Limb (tissue), 2 donors: ENCODE results near the gene PCBP4.
A peak's percentile ranks its signal among the peaks of the same experiment; 100 is the strongest.
"Not testable (repeated sequence)": the region's sequence is repeated elsewhere in the genome, so short reads cannot be mapped to it uniquely, and the experiment has no call there.

Experiments
- DNase-seq, 2 donors: peaks; one replicate each; pipeline ENCODE4 v3.0.0-alpha.2; 2016; ENCODE audit errors: extremely low spot score in 2 of 2

PCBP4 gene

DNA sequence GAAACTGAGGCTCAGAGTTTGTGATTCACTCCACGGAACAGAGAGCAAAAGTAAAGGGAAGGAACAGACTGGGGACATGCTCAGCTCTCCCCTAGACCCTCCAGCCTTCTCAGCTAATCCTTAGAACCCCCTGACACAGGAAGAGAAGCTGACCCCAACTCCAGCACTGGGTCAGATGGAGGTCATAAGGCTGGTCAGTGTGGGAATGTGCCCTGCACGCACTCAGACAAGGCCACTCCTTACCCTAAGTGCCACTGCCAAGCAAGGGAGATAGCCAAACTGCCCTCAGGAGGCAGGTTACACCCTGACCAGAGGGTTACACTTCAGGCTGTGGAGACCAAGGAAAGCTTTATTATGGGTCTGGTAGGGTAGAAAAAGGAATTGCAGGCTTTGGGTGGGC, 27.3 kb upstream of the PCBP4 start:
- no peak for DNase-seq

DNA sequence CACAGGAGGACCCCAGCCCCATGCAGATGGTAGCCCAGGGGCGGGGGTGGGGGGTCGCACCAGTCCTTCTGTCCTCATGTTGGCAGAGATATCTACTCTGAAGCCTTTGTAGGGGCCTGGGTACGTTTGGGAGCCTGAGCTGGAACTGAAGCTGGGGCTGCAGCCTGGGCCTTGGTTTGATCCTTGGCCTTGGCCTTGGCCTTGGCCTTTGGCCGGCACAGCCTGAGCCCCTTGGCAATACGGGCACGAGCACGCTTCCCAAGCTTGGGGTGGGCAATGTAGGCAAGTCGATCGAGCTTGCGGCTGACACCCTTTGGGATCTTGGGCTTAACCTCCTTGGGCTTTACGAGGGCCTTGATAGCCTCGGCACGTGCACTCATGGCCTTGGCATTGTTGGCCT, 26.4 kb upstream of the PCBP4 start:
- not testable (repeated sequence) for DNase-seq

DNA sequence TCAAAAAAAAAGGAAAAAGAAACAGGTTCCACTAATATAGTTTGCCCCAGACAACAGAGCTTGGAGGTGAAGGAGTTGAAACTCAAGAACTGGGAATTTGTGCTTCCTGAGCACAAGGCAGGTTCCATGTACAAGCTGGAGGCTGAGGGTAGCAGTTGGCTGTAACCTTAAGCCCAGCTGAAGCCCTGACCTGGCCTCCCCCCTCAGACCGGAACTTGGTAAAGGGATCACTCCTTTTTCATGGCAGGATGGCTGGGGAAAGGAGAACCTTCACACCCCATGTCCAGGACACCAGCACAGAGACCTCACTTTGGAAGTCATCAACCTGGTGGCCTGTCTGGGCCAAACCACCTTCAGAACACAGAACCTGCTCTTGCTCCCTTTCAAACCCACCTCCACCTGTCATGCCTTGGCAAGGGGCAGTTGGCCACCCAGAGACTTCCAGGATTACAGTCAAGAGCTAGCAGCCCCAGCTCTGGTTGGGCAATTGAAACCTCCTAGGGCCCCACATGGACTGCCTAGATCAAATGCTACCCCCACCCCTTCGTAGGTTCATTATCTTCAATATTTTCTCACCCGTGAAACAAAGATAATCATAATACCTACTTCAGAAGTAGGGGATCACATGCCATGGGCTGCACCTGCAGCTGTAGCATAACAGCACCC, 24.9 kb upstream of the PCBP4 start:
- DNase-seq: no peak

DNA sequence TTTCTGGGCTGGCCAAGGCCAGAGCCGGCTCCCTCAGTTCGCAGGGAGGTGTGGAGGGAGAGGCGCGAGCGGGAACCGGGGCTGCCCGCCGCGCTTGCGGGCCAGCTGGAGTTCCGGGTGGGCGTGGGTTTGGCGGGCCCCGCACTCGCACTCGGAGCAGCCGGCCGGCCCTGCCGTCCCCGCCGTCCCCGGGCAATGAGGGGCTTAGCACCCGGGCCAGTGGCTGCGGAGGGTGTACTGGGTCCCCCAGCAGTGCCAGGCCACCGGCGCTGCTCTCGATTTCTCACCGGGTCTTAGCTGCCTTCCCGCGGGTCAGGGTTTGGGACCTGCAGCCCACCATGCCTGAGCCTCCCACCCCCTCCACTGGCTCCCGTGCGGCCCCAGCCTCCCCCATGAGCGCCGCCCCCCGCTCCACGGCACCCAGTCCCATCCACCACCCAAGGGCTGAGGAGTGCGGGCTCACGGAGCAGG, 23.3 kb upstream of the PCBP4 start:
- DNase-seq: not testable (repeated sequence)

DNA sequence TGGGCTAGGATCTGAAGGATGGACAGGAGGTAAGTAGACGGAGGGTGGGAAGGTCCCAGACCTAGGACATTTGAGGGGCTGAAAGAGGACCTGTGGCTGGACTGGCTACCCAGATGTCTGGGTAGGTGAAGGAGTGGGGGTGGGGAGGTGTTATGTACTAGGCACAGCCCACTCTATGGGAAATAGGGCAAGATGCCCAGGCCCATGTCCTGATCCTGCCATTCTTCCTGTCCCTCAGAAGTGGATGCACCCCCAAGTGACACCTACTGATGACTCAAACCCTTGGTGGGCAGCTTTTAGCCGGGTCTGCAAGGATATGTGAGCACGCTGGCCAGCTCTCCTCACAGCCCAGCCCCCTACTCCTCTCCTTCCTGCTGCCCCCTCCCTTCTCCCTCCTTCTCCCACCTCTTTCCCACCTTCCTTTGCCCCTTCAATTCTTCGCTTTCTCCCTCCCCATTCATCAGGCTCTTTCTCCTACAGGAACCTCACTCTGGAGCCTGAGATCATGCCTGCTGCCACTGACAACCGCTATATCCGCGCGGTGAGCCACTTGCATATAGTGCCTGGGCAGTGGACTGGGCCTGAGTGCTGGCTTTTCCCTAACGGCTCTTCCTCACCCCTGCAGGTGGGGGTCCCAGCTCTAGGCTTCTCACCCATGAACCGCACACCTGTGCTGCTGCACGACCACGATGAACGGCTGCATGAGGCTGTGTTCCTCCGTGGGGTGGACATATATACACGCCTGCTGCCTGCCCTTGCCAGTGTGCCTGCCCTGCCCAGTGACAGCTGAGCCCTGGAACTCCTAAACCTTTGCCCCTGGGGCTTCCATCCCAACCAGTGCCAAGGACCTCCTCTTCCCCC, 21.3 kb upstream of the PCBP4 start:
- DNase-seq: no peak

DNA sequence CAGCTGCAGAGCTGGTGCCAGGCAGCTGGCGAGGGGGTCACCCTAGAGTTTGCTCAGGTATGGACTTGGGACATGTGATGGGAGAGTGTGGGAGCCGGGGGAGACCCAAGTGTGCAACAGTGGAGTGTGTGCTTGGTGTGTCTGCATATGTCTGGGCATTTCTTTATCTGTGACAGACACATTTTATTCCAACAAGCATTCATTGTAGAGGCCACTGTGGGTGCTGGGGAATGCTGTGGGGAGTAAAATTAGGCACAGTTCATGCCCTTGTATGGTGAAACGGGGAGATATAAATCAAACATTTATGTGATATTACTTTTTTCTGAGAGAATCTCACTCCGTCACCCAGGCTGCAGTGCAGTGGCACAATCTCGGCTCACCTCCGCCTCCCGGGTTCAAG, 20.3 kb upstream of the PCBP4 start:
- no peak for DNase-seq

DNA sequence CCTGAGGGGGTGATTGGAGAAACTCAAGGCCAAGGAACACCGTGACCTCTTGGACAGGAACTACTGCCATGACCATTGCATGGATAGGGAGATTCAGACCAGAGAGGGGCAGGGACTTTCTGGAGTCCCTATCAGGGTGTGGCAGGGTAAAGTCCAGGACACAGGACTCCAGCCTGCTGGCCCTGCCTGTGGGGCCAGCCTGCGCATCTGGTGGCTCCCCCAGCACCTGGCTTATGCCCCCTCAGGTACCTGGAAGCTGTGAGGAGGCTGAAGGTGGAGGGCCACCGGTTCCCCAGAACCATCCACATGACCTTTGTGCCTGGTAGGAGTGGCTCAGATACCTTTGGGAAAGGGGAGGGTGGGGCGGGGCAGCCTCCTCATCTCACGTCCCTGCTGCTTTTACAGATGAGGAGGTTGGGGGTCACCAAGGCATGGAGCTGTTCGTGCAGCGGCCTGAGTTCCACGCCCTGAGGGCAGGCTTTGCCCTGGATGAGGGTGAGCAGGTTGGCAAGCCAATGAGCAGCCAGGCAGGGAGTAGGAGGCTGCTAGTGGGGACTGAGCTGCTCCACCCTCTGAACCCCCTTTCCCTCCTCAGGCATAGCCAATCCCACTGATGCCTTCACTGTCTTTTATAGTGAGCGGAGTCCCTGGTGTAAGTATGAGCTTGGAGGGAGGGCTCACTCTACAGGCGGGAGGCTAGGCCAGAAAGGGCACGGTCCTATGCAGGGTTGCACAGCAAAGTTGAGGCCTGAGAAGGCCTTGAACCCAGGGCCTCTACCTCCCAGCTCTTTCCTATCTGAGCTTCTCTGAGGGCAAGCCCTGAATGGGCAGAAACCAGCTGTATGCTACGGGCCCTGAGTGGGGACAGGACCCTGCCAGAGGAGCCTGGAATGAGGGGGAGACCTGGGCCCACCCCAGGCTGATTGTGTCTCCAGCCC, 19.0 kb upstream of the PCBP4 start:
- no peak for DNase-seq

DNA sequence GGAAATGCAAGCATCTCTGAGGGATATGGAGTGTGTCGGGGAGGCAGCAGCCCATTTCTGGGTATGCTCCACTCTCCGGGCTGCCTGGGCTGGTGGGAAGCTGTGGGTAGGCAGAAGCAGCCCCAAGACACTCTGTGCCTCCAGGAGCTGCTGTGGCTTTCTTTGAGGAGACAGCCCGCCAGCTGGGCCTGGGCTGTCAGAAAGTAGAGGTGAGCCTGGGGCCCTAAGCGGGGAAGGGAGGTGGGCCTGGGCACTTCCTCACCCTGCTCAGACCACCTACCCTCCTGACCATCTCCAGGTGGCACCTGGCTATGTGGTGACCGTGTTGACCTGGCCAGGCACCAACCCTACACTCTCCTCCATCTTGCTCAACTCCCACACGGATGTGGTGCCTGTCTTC, 17.8 kb upstream of the PCBP4 start:
- DNase-seq: no peak

DNA sequence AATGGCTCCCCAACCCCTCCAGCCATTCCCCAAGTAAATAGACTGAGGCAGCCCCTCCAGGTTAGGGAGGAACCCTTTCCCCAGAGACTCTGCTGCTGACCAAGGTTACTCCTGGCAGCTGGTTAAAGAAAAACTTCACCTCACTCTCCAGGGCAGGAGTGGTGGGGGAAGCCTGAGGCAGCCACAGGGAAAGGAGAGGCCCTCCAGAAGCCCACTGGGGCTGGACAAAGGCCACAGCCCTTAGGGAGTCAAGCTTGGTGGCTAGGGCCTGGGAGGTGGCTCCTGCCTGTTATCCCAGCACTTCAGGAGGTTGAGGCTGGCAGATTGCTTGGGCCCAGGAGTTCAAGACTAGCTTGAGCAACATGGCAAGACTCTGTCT, 17.0 kb upstream of the PCBP4 start:
- DNase-seq: no peak

DNA sequence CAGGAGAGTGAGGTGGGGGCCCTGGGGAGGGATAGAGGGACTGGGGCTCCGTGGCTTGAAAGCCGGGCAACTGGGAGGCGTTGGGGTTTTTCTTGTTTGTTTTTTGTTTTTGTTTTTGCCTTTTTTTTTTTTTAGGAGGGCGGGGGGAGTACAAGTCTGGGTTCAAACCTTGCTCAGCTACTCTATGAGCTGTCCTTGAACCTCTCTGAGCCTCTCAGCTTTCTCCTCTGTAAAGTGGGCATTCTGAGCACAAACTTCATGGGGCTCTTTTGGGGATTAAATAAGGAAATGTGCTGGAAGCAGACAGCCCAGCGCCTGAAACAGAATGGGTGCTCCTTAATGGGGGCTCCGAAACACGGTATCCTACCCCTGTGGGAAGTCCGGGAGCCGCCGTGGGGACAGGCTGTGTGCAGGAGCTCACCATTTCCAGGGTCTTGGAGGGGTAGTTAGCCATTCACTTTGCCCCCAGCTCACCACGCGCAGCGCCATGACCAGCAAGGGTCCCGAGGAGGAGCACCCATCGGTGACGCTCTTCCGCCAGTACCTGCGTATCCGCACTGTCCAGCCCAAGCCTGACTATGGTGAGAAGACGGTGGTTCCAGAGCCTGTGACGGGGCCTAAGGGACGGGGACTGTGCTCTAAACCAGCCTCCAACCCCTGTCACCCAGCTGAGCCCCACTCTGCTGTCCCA, 16.5 kb upstream of the PCBP4 start:
- DNase-seq: no peak

DNA sequence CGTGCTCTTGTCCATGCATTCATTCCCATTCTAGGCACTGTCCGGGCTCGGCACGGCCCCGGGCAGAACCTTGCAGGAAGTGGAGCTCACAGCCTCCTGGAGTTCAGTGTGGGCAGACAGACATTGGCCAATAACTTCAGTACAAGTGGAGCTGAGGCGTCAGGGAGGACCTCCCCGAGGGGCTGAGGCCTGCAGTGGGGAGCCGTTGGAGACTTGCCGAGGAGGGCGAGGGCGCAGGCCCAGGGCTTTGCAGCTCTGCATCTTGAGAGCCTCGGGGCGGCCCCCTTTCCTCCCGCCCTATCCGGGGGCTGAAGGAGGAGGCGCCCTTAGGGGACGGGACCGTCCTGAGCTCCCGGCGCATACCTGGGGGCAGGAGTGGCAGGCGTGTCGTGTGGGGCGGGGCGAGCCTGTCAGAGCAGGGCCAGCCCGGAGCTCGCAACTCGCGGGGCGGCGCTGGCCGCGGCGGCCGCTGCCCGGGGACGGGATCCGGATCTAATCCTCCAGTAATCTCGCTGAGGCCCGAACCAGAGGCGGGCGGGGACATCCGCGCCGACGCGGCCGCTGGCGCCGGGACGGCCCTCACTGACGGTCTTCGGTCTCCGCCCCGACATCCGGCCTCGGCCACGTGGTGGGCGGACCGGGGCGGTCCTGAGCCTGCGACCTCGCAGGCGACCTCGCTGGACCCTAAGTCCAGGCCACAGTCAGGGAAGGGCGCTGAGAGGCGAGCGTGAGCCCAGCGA, 15.8 kb upstream of the PCBP4 start, which contains the start of gene ACY1:
TSS of gene ACY1 (plus strand) at position 698 of the 740 bp plus-strand sequence. CDS start 530 bp downstream, outside the sequence.
- DNase-seq: peak; percentile 70 to 84

DNA sequence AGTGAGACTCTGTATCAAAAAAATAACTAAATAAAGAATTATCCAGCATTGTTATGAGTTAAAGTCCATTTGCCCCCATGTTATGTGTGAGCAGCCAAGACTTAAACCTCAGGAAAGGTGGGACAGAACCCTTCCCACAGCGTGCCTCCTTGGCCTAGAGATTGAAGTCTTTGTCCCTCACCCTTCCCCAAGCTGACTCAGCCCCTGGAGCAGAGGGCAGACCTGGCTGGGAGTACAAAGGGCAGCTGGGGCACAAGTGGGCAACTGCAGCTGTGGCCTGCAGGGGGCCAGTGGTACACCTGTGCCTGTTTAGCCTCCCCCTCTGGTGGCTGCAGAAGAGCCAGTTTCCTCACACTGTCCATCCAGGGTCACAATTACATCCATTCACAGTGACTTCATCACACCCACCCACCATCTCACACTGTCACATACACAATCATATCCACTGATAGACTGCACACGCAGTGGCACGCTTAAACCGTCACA, 15.1 kb upstream of the PCBP4 start:
- no peak for DNase-seq

DNA sequence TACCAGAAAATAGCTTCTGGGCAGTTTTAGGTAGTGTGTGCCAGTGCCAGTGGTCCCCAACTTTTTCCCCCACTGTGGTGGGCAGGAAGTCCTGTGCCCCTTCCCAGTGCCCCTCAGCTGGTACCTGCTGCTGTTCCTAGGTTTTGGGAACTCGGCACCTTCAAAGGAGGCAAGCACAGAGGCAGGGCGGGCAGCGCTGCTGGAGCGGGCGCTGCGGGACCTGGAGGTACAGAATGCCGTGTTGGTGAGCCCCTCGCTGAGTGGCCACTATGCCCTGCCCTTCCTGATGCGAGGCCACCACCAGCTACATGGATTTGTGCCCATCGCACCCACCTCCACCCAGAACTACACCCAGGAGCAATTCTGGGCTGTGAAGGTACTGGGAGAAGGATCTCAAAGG, 13.0 kb upstream of the PCBP4 start:
- no peak for DNase-seq

DNA sequence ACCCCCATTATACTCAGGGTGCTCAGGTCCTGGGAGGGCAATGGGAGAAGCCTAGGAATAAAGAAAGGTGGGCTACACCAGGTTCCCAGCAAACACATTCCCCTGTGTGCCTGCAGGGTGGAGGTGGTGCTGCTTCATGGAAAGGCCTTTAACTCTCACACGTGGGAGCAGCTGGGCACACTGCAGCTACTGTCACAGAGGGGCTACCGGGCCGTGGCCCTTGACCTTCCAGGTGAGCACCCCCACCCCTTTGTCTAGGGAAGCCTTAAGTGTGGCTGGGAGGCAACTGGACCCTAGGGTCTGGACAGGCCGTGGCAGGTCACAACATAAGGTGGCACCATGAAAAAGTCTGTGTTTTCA, 10.9 kb upstream of the PCBP4 start:
- DNase-seq: no peak

DNA sequence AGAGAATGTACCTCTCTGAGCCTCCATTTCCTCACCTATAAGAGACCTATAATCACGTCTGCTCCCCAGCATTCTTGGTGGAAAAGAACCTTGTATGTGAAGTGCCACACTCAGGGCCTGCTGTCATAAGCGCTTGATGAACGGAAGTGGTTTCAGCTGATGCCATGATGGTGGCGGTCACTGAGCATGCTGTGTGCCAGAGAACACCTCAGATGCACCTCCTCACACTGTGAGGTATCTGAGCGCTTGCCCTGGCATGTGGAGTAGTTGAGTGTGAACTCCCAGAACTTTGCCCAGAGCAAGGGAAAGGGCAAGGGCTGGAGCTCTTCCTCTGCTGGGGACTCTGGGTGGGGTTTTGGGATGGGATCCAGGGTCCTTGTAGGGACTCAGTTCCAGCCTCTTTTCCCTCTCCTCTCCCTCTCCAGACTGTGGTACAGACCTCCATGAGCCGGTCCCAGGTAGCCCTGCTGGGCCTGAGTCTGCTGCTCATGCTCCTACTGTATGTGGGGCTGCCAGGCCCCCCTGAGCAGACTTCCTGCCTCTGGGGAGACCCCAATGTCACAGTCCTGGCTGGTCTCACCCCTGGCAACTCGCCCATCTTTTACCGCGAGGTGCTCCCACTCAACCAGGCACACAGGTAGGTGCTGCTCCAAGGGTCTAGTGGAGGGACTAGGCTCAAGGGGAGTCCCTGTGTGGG, 10.3 kb upstream of the PCBP4 start:
- no peak for DNase-seq

DNA sequence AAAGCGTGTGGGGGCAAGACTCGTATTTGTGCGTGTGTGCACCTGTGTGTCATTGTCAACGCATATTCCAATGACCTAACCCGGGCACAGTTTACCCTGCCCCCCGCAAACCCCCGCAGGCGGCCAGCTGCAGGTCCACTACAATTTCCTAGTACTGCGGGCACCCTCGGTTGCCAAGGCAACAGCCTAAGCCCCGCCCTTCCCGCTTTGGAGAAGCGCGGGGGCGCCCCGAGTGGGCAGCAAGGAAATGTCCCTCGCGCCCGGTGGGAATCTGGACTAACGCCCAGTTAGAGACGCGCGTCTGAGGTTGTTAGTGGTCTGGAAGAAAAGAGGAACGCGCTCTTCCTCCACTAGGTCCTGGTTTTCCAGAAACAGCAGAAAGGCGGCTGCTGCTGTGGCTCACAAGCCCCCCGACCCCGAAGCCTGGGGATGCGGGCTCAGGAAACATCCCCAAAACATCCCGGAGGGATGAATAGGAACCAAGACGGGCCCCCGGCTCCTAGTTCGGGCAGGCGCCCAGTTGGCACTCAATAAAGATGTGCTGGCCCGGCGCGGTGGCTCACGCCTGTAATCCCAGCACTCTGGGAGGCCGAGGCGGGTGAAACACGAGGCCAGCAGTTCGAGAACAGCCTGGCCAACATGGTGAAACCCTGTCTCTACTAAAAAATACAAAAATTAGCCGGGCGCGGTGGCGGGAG, 8.7 kb upstream of the PCBP4 start:
- peak; percentile 65 to 84 for DNase-seq

DNA sequence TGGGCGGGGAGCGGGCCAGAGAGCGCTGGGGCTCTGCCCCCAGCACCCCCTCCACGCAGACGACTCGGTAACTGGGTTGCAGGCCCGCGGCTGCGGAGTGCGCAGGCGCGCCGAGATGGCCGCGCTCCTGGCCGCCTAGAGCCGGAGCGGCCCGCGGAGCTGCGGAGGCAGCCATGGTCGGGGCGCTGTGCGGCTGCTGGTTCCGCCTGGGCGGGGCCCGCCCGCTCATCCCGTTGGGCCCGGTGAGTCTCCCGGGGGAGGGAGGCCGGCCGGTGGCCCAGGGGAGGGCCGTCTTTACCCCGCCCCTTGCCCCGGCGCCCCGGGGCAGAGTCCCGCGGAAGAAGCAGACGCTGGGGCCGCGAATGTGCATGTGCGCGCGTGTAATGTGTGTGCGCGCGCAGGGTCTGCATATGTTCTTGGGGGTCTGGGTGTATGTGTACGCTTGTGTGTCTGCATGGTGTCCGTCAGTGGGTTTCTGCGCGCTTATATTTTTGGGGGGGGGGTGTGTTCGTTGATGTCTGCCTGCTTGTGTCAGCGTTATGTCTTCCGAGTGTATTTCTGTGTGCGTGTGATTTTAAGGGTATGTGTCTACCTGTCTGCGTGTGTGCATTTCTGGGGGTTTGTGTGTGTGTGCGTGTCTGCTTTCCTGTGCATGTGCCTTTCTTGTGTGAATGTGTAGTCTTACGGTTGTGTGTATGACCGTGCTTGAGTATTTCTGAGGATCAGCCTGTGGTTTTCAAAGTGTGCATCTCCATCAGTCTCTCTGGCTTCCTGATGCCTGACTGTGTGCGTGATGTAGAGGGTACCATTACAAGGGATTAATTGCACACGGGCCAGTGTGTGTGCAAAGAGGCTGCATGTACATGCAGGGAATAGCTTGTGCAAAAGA, 8.0 kb upstream of the PCBP4 start, which contains the start of gene ABHD14A:
TSS of gene ABHD14A (plus strand) at position 102 of the 889 bp plus-strand sequence. CDS start at position 174, 72 bp downstream.
- DNase-seq: peak; percentile 70 to 82
